IPS-18c (cell line): ENCODE results near the gene VSTM4.

Source experiments
- H3K4me3 ChIP-seq: 2 replicates; pipeline ENCODE4 v1.7.0; 2013; ENCODE audit warnings: low read depth, mild to moderate bottlenecking, low read length, moderate library complexity; ENCODE audit not compliant: insufficient read depth
- H3K9me3 ChIP-seq: one replicate; pipeline ENCODE4 v1.6.1; 2013; ENCODE audit warnings: mild to moderate bottlenecking, low read length, moderate library complexity; ENCODE audit not compliant: control insufficient read depth, insufficient read depth

Gene VSTM4

GRCh38 chr10:49108656-49109055 lies 6.7 kb downstream of the VSTM4 start:
- H3K9me3 ChIP-seq: no peaks in the 10 kb centered on the region
- H3K4me3 ChIP-seq: no peak overlapping the region

GRCh38 chr10:49107887-49108267 lies 7.4 kb downstream of the VSTM4 start:
- Histone ChIP-seq H3K9me3 (no peaks in the 10 kb centered on the region), H3K4me3 (no peak overlapping the region)

GRCh38 chr10:49107111-49107886 lies 8.0 kb downstream of the VSTM4 start:
- Histone ChIP-seq H3K9me3 (no peaks in the 10 kb centered on the region), H3K4me3 (no peak overlapping the region)

GRCh38 chr10:49106451-49106850 lies 8.9 kb downstream of the VSTM4 start:
- no peaks in the 10 kb centered on the region for H3K9me3 ChIP-seq
- no peak overlapping the region for H3K4me3 ChIP-seq

GRCh38 chr10:49105076-49105475 lies 10.2 kb downstream of the VSTM4 start:
- no peak overlapping the region for H3K4me3 ChIP-seq
- no peaks in the 10 kb centered on the region for H3K9me3 ChIP-seq

- Histone ChIP-seq H3K9me3 (no peaks in the 10 kb centered on the region), H3K4me3 (no peak overlapping the region)
These were observed 11.0 kb downstream of the VSTM4 start for GRCh38 chr10:49104323-49104722.

GRCh38 chr10:49103761-49104160 lies 11.6 kb downstream of the VSTM4 start:
- H3K4me3 ChIP-seq: no peak overlapping the region
- no peaks in the 10 kb centered on the region for H3K9me3 ChIP-seq

GRCh38 chr10:49099046-49099445 lies 16.3 kb downstream of the VSTM4 start:
- H3K9me3 ChIP-seq: no peaks in the 10 kb centered on the region
- H3K4me3 ChIP-seq: no peak overlapping the region

GRCh38 chr10:49096890-49097445 lies 18.4 kb downstream of the VSTM4 start:
- no peaks in the 10 kb centered on the region for H3K9me3 ChIP-seq
- H3K4me3 ChIP-seq: no peak overlapping the region

GRCh38 chr10:49094646-49095045 lies 20.7 kb downstream of the VSTM4 start:
- H3K9me3 ChIP-seq: no peaks in the 10 kb centered on the region
- H3K4me3 ChIP-seq: no peak overlapping the region

- no peak overlapping the region for H3K4me3 ChIP-seq
- H3K9me3 ChIP-seq: no peaks in the 10 kb centered on the region
These were observed 21.4 kb downstream of the VSTM4 start for GRCh38 chr10:49093922-49094321.

- H3K9me3 ChIP-seq: no peaks in the 10 kb centered on the region
- no peak overlapping the region for H3K4me3 ChIP-seq
These were observed 22.8 kb downstream of the VSTM4 start for GRCh38 chr10:49092477-49092876.

GRCh38 chr10:49091450-49092210 lies 23.7 kb downstream of the VSTM4 start:
- H3K4me3 ChIP-seq: no peak overlapping the region

GRCh38 chr10:49090696-49091380 lies 24.5 kb downstream of the VSTM4 start:
- H3K4me3 ChIP-seq: no peak overlapping the region
- no peaks in the 10 kb centered on the region for H3K9me3 ChIP-seq

More at GRCh38 chr10:49091450-49092210, 23.7 kb downstream of the VSTM4 start:
- no peaks in the 10 kb centered on the region for H3K9me3 ChIP-seq

- Histone ChIP-seq H3K9me3 (no peaks in the 10 kb centered on the region), H3K4me3 (no peak overlapping the region)
These were observed 25.1 kb downstream of the VSTM4 start for GRCh38 chr10:49090189-49090575.

GRCh38 chr10:49089557-49090188 lies 25.6 kb downstream of the VSTM4 start:
- Histone ChIP-seq H3K4me3 (no peak overlapping the region), H3K9me3 (no peaks in the 10 kb centered on the region)

- no peaks in the 10 kb centered on the region for H3K9me3 ChIP-seq
- H3K4me3 ChIP-seq: no peak overlapping the region
These were observed 26.2 kb downstream of the VSTM4 start for GRCh38 chr10:49089152-49089551.
